HepG2 (cell line): Measurements from ENCODE around the gene SPCS1. TPM values are rescaled to one million over a fixed set of nuclear protein-coding genes. Genes with fewer than 3 reads are reported as not detected.

ENCODE experiments used
- AHR ChIP-seq: IDR thresholded peaks from 2 replicates; pipeline ENCODE4 v1.6.1; 2018; ENCODE audit warnings: missing genetic modification reagents, missing compliant biosample characterization
- ATF4 ChIP-seq, 2 experiments: fragments of 450-650 bp in 1 of 2; sonication (generic) in 1 of 2; formaldehyde crosslinking; IDR thresholded peaks; 2 replicates each; pipeline versions ENCODE4 v1.5.0 to v1.8.0; 2020 to 2022; ENCODE audit warnings: mild to moderate bottlenecking in 1 of 2, missing genetic modification reagents in 1 of 2
- CBX5 ChIP-seq: sonication (generic); formaldehyde crosslinking; IDR thresholded peaks from 2 replicates; pipeline ENCODE4 v1.4.0; 2020; ENCODE audit warnings: missing genetic modification reagents, borderline replicate concordance
- DNMT3B ChIP-seq: conservative IDR thresholded peaks from 2 replicates; pipeline ENCODE4 v1.6.1; 2016; ENCODE audit warnings: missing biosample characterization, control low read depth
- GPN1 ChIP-seq: sonication (generic); formaldehyde crosslinking; IDR thresholded peaks from 2 replicates; pipeline ENCODE4 v1.5.1; 2020; ENCODE audit warnings: missing genetic modification reagents, borderline replicate concordance
- GTF3A ChIP-seq: sonication (generic); formaldehyde crosslinking; conservative IDR thresholded peaks from 2 replicates; pipeline ENCODE4 v1.4.0; 2020; ENCODE audit warnings: mild to moderate bottlenecking, missing genetic modification reagents
- GZF1 ChIP-seq: sonication (generic); formaldehyde crosslinking; IDR thresholded peaks from 2 replicates; pipeline ENCODE4 v1.5.1; 2020; ENCODE audit warnings: mild to moderate bottlenecking, missing genetic modification reagents
- HNRNPLL ChIP-seq: fragments of 200-400 bp; formaldehyde crosslinking; IDR thresholded peaks from 2 replicates; pipeline ENCODE4 v1.6.1; 2017; ENCODE audit warnings: mild to moderate bottlenecking, low read depth, low read length; ENCODE audit not compliant: poor library complexity, severe bottlenecking
- KDM1A ChIP-seq: IDR thresholded peaks from 2 replicates; pipeline ENCODE4 v1.6.1; 2016; ENCODE audit warnings: missing compliant biosample characterization
- KLF11 ChIP-seq: IDR thresholded peaks from 2 replicates; pipeline ENCODE4 v1.6.1; 2016; ENCODE audit warnings: missing compliant biosample characterization
- KLF6 ChIP-seq: IDR thresholded peaks from 2 replicates; pipeline ENCODE4 v1.8.0; 2016; ENCODE audit warnings: missing biosample characterization, missing genetic modification reagents
- NCOA1 ChIP-seq: sonication (generic); formaldehyde crosslinking; IDR thresholded peaks from 2 replicates; pipeline ENCODE4 v1.9.0; 2021; ENCODE audit warnings: missing genetic modification reagents
- POLR2AphosphoS5 ChIP-seq: IDR thresholded peaks from 2 replicates; pipeline ENCODE4 v1.6.1; 2012; ENCODE audit warnings: low read depth, low read length
- RFX5 ChIP-seq: IDR thresholded peaks from 2 replicates; pipeline ENCODE4 v1.6.1; 2011; ENCODE audit warnings: low read depth, low read length, improper control_type of control experiment
- SSRP1 ChIP-seq: IDR thresholded peaks from 2 replicates; pipeline ENCODE4 v1.6.1; 2016; ENCODE audit warnings: control low read depth
- TAF15 ChIP-seq: fragments of 200-400 bp; formaldehyde crosslinking; IDR thresholded peaks from one replicate; pipeline ENCODE4 v1.6.1; 2018; ENCODE audit warnings: mild to moderate bottlenecking, low read depth, low read length; ENCODE audit not compliant: poor library complexity, severe bottlenecking
- THAP11 ChIP-seq: IDR thresholded peaks from 2 replicates; pipeline ENCODE4 v1.6.1; 2016; ENCODE audit warnings: missing biosample characterization, missing genetic modification reagents
- U2AF1 ChIP-seq: fragments of 200-400 bp; formaldehyde crosslinking; optimal IDR thresholded peaks from 2 replicates; pipeline ENCODE3; 2017; ENCODE audit warnings: mild to moderate bottlenecking, low read depth, low read length
- XRCC5 ChIP-seq: fragments of 200-400 bp; formaldehyde crosslinking; optimal IDR thresholded peaks from 2 replicates; pipeline ENCODE3; 2017; ENCODE audit warnings: mild to moderate bottlenecking, low read length
- YEATS2 ChIP-seq: sonication (generic); formaldehyde crosslinking; IDR thresholded peaks from 2 replicates; pipeline ENCODE4 v1.4.0; 2020; ENCODE audit warnings: missing genetic modification reagents, borderline replicate concordance
- ZNF10 ChIP-seq: sonication (generic); formaldehyde crosslinking; IDR thresholded peaks from 2 replicates; pipeline ENCODE4 v1.4.0; 2020; ENCODE audit warnings: mild to moderate bottlenecking, low read depth, missing genetic modification reagents, borderline replicate concordance
- ZNF317 ChIP-seq: sonication (generic); formaldehyde crosslinking; IDR thresholded peaks from 2 replicates; pipeline ENCODE4 v1.5.0; 2020; ENCODE audit warnings: mild to moderate bottlenecking, missing genetic modification reagents
- ZNF335 ChIP-seq: sonication (generic); formaldehyde crosslinking; IDR thresholded peaks from 2 replicates; pipeline ENCODE4 v1.4.0; 2020; ENCODE audit warnings: missing genetic modification reagents
- ZNF501 ChIP-seq: sonication (generic); formaldehyde crosslinking; IDR thresholded peaks from 2 replicates; pipeline ENCODE4 v1.5.1; 2020; ENCODE audit warnings: mild to moderate bottlenecking, moderate library complexity, missing genetic modification reagents
- ZNF674 ChIP-seq: sonication (generic); formaldehyde crosslinking; IDR thresholded peaks from 2 replicates; pipeline ENCODE4 v1.5.0; 2020; ENCODE audit warnings: low read depth, mild to moderate bottlenecking, missing genetic modification reagents
- ZNF704 ChIP-seq: sonication (generic); formaldehyde crosslinking; IDR thresholded peaks from 2 replicates; pipeline ENCODE4 v1.8.1; 2023; ENCODE audit warnings: mild to moderate bottlenecking, inconsistent platforms, moderate library complexity, missing genetic modification reagents, borderline replicate concordance
- ZNF83 ChIP-seq: sonication (generic); formaldehyde crosslinking; IDR thresholded peaks from 2 replicates; pipeline ENCODE4 v1.4.0; 2020; ENCODE audit warnings: missing genetic modification reagents, mild to moderate bottlenecking, borderline replicate concordance
- polyA plus RNA-seq, 8 experiments: library from polyadenylated mRNA; depleted of rRNA in 3 of 8; stranded (reverse) in 7 of 8; unstranded in 1 of 8; fragments of >200 nt; fragmentation: Illumina TruSeq in 4 of 8; extraction: Trizol in 4 of 8; gene quantifications; 2 replicates each; pipeline versions ENCODE4 v1.2.1 to v1.2.3, GENCODE V29; 2011 to 2016; ENCODE audit warnings: low read depth in 4 of 8, missing spikeins in 1 of 8, mixed read lengths in 1 of 8; ENCODE audit not compliant: insufficient read depth in 1 of 8
- total RNA-seq, 5 experiments: library from RNA; depleted of rRNA; stranded (reverse); fragments of >200 nt; fragmentation: Illumina TruSeq; extraction: Trizol; gene quantifications; 2 replicates each; pipeline ENCODE4 v1.2.3, GENCODE V29; 2016; ENCODE audit warnings: low read depth in 1 of 5
- TF ChIP-seq, protein P1 (sequence below): sonication (generic); formaldehyde crosslinking; IDR thresholded peaks from 2 replicates; pipeline ENCODE4 v1.5.1; 2020; ENCODE audit warnings: missing genetic modification reagents, mild to moderate bottlenecking, borderline replicate concordance

Gene SPCS1
- total and polyA plus RNA-seq, 2 of the 13 experiments (the other 11 are each of a cell fraction or from before 2014, with no cell fraction given) = 84.6 to 120 TPM

DNA sequence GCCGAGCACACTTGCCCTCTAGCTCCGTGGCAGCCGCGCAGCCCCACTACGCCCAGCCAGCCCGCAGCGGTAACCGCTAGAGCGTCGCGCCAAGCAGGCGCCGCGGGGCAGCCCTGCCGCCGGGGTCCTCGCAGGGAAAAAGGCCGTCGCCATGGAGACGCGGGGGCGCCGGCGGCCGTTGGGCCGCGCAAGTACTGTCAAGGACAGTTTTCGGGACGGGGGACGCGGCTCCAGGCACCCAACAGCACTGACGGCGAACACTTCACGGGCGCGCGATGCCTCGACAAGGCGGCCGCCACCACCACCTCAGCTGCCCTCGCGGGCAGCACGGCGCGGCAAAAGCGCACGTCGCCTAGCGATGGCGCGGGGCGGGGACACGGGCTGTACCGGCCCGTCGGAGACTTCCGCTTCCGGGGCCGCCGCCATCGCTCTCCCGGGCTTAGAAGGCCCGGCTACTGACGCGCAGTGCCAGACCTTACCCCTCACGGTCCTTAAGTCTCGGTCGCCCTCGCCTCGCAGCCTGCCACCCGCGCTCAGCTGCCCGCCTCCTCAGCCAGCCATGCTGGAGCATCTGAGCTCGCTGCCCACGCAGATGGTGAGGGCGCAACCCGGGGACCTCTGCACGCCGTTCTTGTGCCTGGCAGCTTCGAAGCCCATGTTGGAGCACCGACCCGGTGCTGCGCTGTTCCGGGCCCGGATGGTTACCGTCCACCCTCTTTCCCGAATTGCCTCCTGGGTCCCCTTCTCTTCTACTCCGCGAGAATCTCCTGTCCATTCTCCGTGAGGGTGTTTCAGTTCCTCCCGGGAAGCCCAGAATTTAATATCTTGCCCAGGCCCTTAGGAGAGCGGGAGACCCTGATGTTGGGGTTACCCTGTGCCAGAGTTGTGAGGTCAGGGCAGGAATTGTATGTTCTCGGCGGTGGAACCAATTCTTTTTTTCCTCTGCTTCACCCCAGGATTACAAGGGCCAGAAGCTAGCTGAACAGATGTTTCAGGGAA, at the start of gene SPCS1, which contains the start of gene GLT8D1 (continued):
- no peak; the same call in 1 of the 2 replicates for TF ChIP-seq GZF1
- no peak for TF ChIP-seq ZNF674 (CRISPR knock-in tag)
- no peak for TF ChIP-seq CBX5 (CRISPR knock-in tag)
- TF ChIP-seq KLF6 (CRISPR knock-in tag) = peak; percentile 52; the same call in 1 of the 2 replicates
- TF ChIP-seq DNMT3B (CRISPR knock-in tag) = no peak
- peak; percentile 14 for TF ChIP-seq XRCC5
- TF ChIP-seq AHR (CRISPR knock-in tag) = peak; percentile 45; the same call in 1 of the 2 replicates
- TF ChIP-seq ZNF10 (CRISPR knock-in tag) = no peak
- TF ChIP-seq U2AF1 = no peak
- TF ChIP-seq ZNF501 (CRISPR knock-in tag) = no peak
- no peak for TF ChIP-seq KDM1A (CRISPR knock-in tag)
- TF ChIP-seq ZNF317 = no peak
- peak; percentile 99 for TF ChIP-seq ZNF335 (CRISPR knock-in tag)
- TF ChIP-seq GPN1 = no peak; the same call in 1 of the 2 replicates
- peak; percentile 76 for TF ChIP-seq HNRNPLL
- no peak for TF ChIP-seq NCOA1 (CRISPR knock-in tag)
- no peak for TF ChIP-seq KLF11 (CRISPR knock-in tag)
- TF ChIP-seq GTF3A (CRISPR knock-in tag) = peak; percentile 88; the same call in 1 of the 2 replicates
- no peak for TF ChIP-seq SSRP1
- no peak for TF ChIP-seq ATF4 (CRISPR knock-in tag; IDR thresholded peaks at IDR 0.05)
- TF ChIP-seq ZNF704 (CRISPR knock-in tag) = peak; percentile 70; the same call in 1 of the 2 replicates
- TF ChIP-seq, protein P1, sequence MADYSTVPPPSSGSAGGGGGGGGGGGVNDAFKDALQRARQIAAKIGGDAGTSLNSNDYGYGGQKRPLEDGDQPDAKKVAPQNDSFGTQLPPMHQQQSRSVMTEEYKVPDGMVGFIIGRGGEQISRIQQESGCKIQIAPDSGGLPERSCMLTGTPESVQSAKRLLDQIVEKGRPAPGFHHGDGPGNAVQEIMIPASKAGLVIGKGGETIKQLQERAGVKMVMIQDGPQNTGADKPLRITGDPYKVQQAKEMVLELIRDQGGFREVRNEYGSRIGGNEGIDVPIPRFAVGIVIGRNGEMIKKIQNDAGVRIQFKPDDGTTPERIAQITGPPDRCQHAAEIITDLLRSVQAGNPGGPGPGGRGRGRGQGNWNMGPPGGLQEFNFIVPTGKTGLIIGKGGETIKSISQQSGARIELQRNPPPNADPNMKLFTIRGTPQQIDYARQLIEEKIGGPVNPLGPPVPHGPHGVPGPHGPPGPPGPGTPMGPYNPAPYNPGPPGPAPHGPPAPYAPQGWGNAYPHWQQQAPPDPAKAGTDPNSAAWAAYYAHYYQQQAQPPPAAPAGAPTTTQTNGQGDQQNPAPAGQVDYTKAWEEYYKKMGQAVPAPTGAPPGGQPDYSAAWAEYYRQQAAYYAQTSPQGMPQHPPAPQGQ (CRISPR knock-in tag) = no peak
- peak; percentile 88 for TF ChIP-seq THAP11 (CRISPR knock-in tag)
- TF ChIP-seq TAF15 = peak; percentile 51
- no peak for TF ChIP-seq YEATS2 (CRISPR knock-in tag)
- no peak for TF ChIP-seq ZNF83 (CRISPR knock-in tag)
- peak; percentile 72 for TF ChIP-seq POLR2AphosphoS5
- TF ChIP-seq RFX5 = no peak
